Kidney epithelial cell (primary cell): ENCODE measurements around the gene MLLT6. TPM values are rescaled to one million over a fixed set of nuclear protein-coding genes. Genes with fewer than 3 reads are reported as not detected.

Experiments used
- DNase-seq: peaks from one replicate; pipeline ENCODE4 v3.0.0-alpha.2; 2010; ENCODE audit warnings: low read depth
- H3K27me3 ChIP-seq: 2 replicates; pipeline ENCODE4 v1.6.0; 2011; ENCODE audit warnings: low read length; ENCODE audit not compliant: control insufficient read depth, insufficient read depth
- H3K36me3 ChIP-seq: 2 replicates; pipeline ENCODE4 v1.5.1; 2011; ENCODE audit warnings: low read length; ENCODE audit not compliant: control insufficient read depth, insufficient read depth
- H3K4me3 ChIP-seq: 2 replicates; pipeline ENCODE4 v1.5.1; 2011; ENCODE audit warnings: low read depth, mild to moderate bottlenecking, control low read depth, low read length
- CTCF ChIP-seq: IDR thresholded peaks from 2 replicates; pipeline ENCODE4 v1.5.1; 2011; ENCODE audit warnings: mild to moderate bottlenecking, moderate library complexity, low read length, control low read depth, inconsistent platforms; ENCODE audit not compliant: insufficient read depth, poor library complexity, severe bottlenecking
- total RNA-seq: library from RNA; depleted of rRNA; stranded (reverse); fragments of >200 nt; gene quantifications from 2 replicates; pipeline ENCODE4 v1.2.3, GENCODE V29; 2015

Gene MLLT6
- total RNA-seq, 1 donor from 2014 or later: 42.7 TPM

DNA sequence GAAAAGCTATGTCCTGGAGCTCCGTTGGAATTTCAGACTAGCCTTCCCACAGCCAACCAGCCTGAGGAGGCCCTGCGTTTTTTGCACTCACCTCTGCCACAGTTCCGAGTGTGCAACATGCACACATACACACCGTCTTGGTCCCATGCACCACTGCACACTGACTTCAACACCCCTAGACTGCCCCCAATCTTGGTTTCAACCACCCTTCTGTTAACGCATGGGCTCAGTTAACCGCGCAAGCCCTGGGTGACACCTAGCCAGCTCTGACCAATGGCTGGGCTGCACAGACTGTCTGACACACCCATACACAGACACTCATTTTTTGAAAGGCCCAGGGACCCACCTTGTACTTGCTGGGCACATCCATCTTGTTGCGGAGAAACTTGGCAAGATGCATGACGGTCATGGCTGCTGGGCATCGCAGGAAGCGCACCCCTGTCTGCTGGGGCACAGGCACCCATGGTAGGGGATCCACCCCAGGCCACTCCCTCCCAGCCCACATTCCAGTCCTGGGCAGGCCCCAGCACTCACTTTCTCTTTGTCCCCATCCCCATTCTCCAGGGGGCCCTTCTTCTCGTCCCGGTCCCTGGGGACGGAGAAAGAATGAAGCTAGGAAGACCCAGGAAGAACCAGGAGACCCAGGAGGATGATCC, 33.1 kb downstream of the MLLT6 start:
- Histone ChIP-seq H3K27me3 (no peaks in the 10 kb centered on the region), H3K36me3 (peaks cover 1% of the 10 kb centered on the region), H3K4me3 (no peak overlapping the region)
- no peak for TF ChIP-seq CTCF
- no peak for DNase-seq

DNA sequence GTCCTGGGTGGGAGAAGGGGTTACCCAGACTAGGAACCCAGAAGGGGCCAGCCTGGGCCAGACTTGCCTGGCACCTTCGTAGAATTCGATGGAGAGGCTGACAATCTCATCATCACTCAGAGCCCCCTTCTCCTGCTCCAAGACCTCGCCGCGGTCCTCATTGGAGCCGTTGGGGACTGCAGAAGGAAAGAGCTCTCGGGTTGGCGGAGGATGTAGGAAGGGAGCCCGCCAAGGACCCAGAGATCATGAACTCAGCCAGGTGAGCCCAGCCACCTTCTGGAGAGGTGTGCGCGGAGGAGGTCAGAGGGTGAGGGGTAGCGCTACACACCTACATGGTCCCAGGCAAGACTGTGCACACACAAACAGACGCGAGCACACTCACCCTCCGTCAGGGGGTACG, 33.6 kb downstream of the MLLT6 start:
- Histone ChIP-seq H3K27me3 (no peaks in the 10 kb centered on the region), H3K36me3 (peaks cover 1% of the 10 kb centered on the region), H3K4me3 (no peak overlapping the region)
- TF ChIP-seq CTCF: no peak
- no peak for DNase-seq

DNA sequence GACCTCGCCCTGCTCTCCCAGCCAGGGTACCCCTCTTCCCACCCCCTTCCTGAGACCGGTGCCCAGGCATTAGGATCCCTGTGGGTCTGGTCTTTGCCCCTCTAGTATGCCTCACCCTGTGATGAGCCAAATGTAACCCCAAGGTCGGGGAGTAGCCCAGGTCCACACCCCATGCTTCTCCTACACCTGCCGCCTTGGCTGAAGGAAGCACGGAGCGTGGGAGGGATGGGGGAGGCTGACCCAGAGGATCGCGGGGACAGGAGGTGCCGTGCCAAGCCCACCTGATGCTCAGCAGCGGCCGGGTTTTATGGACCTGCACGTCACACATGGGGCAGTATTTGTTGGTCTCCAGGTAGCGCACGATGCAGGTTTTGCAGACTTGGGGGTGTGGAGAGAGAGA, 34.2 kb downstream of the MLLT6 start:
- H3K27me3 ChIP-seq: no peaks in the 10 kb centered on the region
- DNase-seq: no peak
- H3K36me3 ChIP-seq: peaks cover 1% of the 10 kb centered on the region
- H3K4me3 ChIP-seq: no peak overlapping the region
- TF ChIP-seq CTCF: no peak

DNA sequence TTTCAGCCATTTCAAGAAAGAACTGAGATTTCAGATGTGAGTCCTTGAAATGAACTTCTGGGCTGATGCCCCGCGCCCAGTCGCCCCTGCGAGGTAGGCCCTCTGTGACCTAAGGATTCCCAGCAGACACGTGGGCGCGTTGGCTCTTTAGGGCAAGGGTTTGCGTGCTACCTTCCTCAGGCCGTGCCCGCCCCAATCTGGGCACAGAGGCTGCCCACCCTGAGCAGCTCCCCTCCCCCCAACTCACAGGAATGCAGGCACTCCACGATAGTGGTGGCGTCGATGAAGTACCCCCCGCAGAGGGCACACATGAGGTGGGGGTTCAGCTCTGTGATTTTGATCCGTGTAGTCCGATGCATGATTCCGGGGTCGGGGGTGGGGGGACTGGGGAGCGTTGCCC, 35.0 kb downstream of the MLLT6 start:
- Histone ChIP-seq H3K36me3 (peaks cover 1% of the 10 kb centered on the region), H3K27me3 (no peaks in the 10 kb centered on the region), H3K4me3 (no peak overlapping the region)
- DNase-seq: no peak
- TF ChIP-seq CTCF: no peak

DNA sequence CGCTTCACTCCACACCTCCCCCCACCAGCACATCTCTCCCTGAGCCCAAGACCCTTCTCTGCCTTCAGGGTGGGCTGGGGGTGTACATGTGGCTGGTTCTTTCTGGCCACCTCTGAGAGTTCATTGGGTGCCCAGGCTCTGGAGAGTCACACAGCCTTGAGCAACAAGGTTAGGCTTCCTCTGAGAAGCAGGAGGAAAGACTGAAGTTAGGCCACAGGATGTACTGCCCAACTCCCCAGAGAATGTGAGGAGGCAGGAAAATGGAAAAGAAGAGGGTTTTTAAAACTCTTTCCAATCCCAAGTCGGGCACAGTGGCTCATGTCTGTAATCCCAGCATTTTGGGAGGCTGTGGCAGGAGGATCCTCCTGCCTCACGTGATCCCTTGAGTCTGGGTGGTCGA, 35.7 kb downstream of the MLLT6 start:
- Histone ChIP-seq H3K4me3 (no peak overlapping the region), H3K27me3 (no peaks in the 10 kb centered on the region), H3K36me3 (peaks cover 1% of the 10 kb centered on the region)
- no peak for TF ChIP-seq CTCF
- no peak for DNase-seq

DNA sequence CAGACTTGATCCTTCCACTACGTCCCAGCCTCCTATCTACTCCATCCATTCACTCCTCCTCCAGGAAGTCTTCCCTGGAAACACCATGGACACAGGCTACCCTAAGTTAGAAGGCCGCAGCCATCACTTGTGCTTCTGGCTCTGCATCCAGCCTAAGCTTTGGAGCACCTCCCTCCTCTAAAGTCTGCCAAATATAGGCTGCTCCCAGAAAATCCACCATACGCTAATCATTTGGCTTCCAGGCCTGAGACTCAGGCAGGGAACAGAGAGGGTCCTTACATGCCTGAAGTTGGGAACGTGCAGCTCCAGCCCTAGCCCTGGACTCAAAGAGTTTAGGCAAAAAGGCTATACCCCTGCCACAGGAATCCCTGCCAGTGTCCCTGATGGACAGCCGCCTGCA, 36.4 kb downstream of the MLLT6 start:
- no peaks in the 10 kb centered on the region for H3K27me3 ChIP-seq
- peaks cover 1% of the 10 kb centered on the region for H3K36me3 ChIP-seq
- no peak overlapping the region for H3K4me3 ChIP-seq
- no peak for DNase-seq
- TF ChIP-seq CTCF: no peak
